ENCODE results near the gene PEX11A.

PEX11A gene

DNA sequence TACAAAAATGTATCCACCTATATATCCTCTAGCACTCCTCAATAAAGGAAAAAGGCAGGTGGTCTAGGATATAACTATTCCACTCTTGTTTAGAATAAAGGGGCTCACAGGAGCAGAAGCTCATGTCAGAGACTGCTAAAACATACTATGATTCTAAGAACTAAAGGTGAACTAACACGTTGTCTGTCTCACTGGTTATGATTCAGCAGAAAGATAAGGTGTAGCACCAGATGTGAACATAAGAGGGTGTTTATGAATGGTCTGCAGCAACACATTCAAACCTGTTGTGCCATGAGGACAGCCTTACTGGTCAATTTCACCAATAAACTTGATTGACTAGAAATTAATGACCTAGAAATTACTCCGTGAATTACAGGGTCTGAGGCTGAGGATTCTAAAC lies 4.6 kb downstream of the PEX11A start:
- TF ChIP-seq ZNF70 (CRISPR knock-in tag; IDR thresholded peaks at IDR 0.05) (no peak), ZFP30 (CRISPR knock-in tag; IDR thresholded peaks at IDR 0.05) (no peak), TOX (CRISPR knock-in tag; IDR thresholded peaks at IDR 0.05; ENCODE audit: borderline replicate concordance) (no peak), GLIS3 (CRISPR knock-in tag; IDR thresholded peaks at IDR 0.05) (no peak), ARNTL (CRISPR knock-in tag; IDR thresholded peaks at IDR 0.05; ENCODE audit: borderline replicate concordance, low read depth) (no peak)
- TF ChIP-seq, protein P1, sequence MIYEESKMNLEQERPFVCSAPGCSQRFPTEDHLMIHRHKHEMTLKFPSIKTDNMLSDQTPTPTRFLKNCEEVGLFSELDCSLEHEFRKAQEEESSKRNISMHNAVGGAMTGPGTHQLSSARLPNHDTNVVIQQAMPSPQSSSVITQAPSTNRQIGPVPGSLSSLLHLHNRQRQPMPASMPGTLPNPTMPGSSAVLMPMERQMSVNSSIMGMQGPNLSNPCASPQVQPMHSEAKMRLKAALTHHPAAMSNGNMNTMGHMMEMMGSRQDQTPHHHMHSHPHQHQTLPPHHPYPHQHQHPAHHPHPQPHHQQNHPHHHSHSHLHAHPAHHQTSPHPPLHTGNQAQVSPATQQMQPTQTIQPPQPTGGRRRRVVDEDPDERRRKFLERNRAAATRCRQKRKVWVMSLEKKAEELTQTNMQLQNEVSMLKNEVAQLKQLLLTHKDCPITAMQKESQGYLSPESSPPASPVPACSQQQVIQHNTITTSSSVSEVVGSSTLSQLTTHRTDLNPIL (CRISPR knock-in tag; IDR thresholded peaks at IDR 0.05; ENCODE audit: low read depth), result no peak
- no peak for ATAC-seq

DNA sequence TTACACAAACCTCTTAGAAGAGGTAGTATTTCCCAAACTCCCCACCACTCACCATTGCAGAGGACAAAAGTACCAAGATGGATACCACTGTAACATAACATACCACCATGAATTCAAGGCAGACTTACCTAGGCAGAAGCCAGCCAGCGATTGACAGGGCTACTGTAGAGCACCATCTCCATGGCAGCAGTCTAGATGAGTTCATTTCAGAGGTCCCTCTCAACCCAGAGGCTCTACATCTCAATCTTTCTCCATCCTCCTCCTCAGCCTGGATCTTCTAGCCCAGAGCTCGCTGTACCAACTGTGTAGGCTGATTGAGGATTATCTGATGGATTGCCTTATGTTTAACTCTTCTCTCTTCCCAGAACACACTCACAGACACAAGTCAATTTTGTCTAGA lies 9.4 kb downstream of the PEX11A start:
- no peak for ATAC-seq
- TF ChIP-seq RARB (CRISPR knock-in tag; IDR thresholded peaks at IDR 0.05), result no peak
- no peak for TF ChIP-seq ZFP30 (CRISPR knock-in tag; IDR thresholded peaks at IDR 0.05)
- TF ChIP-seq, protein P2, sequence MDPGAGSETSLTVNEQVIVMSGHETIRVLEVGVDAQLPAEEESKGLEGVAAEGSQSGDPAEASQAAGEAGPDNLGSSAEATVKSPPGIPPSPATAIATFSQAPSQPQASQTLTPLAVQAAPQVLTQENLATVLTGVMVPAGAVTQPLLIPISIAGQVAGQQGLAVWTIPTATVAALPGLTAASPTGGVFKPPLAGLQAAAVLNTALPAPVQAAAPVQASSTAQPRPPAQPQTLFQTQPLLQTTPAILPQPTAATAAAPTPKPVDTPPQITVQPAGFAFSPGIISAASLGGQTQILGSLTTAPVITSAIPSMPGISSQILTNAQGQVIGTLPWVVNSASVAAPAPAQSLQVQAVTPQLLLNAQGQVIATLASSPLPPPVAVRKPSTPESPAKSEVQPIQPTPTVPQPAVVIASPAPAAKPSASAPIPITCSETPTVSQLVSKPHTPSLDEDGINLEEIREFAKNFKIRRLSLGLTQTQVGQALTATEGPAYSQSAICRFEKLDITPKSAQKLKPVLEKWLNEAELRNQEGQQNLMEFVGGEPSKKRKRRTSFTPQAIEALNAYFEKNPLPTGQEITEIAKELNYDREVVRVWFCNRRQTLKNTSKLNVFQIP (CRISPR knock-in tag; IDR thresholded peaks at IDR 0.05; ENCODE audit: borderline replicate concordance, low read depth), result no peak
- TF ChIP-seq PPARA (CRISPR knock-in tag; IDR thresholded peaks at IDR 0.05; ENCODE audit: borderline replicate concordance), result no peak
- TF ChIP-seq SNAI2 (CRISPR knock-in tag; IDR thresholded peaks at IDR 0.05), result no peak
- no peak for TF ChIP-seq ZNF8 (CRISPR knock-in tag; IDR thresholded peaks at IDR 0.05)
- TF ChIP-seq, protein P1 (CRISPR knock-in tag; IDR thresholded peaks at IDR 0.05; ENCODE audit: low read depth), result no peak
- no peak for TF ChIP-seq OSR1 (CRISPR knock-in tag; IDR thresholded peaks at IDR 0.05)
- TF ChIP-seq CSDC2 (CRISPR knock-in tag; IDR thresholded peaks at IDR 0.05), result no peak
- TF ChIP-seq ZNF565 (CRISPR knock-in tag; conservative IDR thresholded peaks at IDR 0.05; ENCODE audit: low read depth), result no peak
- no peak for TF ChIP-seq ZC3H10 (CRISPR knock-in tag; IDR thresholded peaks at IDR 0.05)
- no peak for TF ChIP-seq ZNF70 (CRISPR knock-in tag; IDR thresholded peaks at IDR 0.05)
- TF ChIP-seq ARNTL (CRISPR knock-in tag; IDR thresholded peaks at IDR 0.05; ENCODE audit: borderline replicate concordance, low read depth), result no peak
- no peak for TF ChIP-seq TCF4 (CRISPR knock-in tag; IDR thresholded peaks at IDR 0.05; ENCODE audit: borderline replicate concordance)
- no peak for TF ChIP-seq ISL1 (CRISPR knock-in tag; IDR thresholded peaks at IDR 0.05)
- TF ChIP-seq, protein P3, sequence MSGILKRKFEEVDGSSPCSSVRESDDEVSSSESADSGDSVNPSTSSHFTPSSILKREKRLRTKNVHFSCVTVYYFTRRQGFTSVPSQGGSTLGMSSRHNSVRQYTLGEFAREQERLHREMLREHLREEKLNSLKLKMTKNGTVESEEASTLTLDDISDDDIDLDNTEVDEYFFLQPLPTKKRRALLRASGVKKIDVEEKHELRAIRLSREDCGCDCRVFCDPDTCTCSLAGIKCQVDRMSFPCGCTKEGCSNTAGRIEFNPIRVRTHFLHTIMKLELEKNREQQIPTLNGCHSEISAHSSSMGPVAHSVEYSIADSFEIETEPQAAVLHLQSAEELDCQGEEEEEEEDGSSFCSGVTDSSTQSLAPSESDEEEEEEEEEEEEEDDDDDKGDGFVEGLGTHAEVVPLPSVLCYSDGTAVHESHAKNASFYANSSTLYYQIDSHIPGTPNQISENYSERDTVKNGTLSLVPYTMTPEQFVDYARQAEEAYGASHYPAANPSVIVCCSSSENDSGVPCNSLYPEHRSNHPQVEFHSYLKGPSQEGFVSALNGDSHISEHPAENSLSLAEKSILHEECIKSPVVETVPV (CRISPR knock-in tag; IDR thresholded peaks at IDR 0.05), result no peak

DNA sequence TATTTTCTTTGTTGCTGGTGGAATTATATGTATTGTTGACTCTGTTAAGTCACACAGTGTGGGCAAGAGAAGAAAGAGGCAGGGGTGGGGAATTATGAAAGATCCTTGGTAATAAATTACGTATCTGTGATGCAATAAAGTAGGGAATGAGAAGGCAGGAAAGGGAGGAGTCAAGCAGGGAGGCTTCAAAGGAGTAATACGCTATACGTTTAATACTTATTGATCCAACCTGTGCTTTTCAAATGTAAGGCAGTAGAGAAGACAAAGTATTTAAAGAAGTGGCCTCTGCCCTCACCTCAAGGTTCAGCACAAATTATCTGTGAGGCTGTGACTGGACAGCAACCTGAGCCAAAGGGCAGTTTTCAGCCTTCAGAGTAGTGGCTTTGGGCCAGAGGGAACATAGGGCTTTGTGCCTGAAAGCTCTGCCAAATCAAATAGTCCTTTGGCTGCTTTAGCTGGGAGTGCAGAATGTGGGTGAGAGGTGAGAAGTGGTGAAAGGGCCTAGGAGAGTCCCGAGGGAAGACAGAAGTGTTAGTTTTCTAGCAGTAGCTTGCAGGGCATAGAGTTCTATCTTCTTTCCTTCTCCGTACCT lies 10.2 kb downstream of the PEX11A start:
- no peak; the same call in 2 of the 3 replicates for ATAC-seq
- TF ChIP-seq ZC3H10 (CRISPR knock-in tag; IDR thresholded peaks at IDR 0.05), result no peak
- no peak for TF ChIP-seq ZFP3 (CRISPR knock-in tag; IDR thresholded peaks at IDR 0.05)
- no peak for TF ChIP-seq OSR1 (CRISPR knock-in tag; IDR thresholded peaks at IDR 0.05)
- TF ChIP-seq, protein P2 (CRISPR knock-in tag; IDR thresholded peaks at IDR 0.05; ENCODE audit: borderline replicate concordance, low read depth), result no peak
- no peak for TF ChIP-seq BACH2 (CRISPR knock-in tag; IDR thresholded peaks at IDR 0.05; ENCODE audit: borderline replicate concordance)
- TF ChIP-seq PPARA (CRISPR knock-in tag; IDR thresholded peaks at IDR 0.05; ENCODE audit: borderline replicate concordance), result no peak
- TF ChIP-seq, protein P1 (CRISPR knock-in tag; IDR thresholded peaks at IDR 0.05; ENCODE audit: low read depth), result no peak
- no peak for TF ChIP-seq RARB (CRISPR knock-in tag; IDR thresholded peaks at IDR 0.05)
- no peak for TF ChIP-seq ISL1 (CRISPR knock-in tag; IDR thresholded peaks at IDR 0.05)
- TF ChIP-seq ZNF70 (CRISPR knock-in tag; IDR thresholded peaks at IDR 0.05), result no peak
- TF ChIP-seq TOX (CRISPR knock-in tag; IDR thresholded peaks at IDR 0.05; ENCODE audit: borderline replicate concordance), result no peak
- no peak for TF ChIP-seq ESRRG (CRISPR knock-in tag; IDR thresholded peaks at IDR 0.05)
- no peak for TF ChIP-seq CSDC2 (CRISPR knock-in tag; IDR thresholded peaks at IDR 0.05)
- no peak for TF ChIP-seq ARNTL (CRISPR knock-in tag; IDR thresholded peaks at IDR 0.05; ENCODE audit: borderline replicate concordance, low read depth)
- TF ChIP-seq, protein P4, sequence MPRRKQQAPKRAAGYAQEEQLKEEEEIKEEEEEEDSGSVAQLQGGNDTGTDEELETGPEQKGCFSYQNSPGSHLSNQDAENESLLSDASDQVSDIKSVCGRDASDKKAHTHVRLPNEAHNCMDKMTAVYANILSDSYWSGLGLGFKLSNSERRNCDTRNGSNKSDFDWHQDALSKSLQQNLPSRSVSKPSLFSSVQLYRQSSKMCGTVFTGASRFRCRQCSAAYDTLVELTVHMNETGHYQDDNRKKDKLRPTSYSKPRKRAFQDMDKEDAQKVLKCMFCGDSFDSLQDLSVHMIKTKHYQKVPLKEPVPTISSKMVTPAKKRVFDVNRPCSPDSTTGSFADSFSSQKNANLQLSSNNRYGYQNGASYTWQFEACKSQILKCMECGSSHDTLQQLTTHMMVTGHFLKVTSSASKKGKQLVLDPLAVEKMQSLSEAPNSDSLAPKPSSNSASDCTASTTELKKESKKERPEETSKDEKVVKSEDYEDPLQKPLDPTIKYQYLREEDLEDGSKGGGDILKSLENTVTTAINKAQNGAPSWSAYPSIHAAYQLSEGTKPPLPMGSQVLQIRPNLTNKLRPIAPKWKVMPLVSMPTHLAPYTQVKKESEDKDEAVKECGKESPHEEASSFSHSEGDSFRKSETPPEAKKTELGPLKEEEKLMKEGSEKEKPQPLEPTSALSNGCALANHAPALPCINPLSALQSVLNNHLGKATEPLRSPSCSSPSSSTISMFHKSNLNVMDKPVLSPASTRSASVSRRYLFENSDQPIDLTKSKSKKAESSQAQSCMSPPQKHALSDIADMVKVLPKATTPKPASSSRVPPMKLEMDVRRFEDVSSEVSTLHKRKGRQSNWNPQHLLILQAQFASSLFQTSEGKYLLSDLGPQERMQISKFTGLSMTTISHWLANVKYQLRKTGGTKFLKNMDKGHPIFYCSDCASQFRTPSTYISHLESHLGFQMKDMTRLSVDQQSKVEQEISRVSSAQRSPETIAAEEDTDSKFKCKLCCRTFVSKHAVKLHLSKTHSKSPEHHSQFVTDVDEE (CRISPR knock-in tag; IDR thresholded peaks at IDR 0.05), result no peak
- TF ChIP-seq, protein P3 (CRISPR knock-in tag; IDR thresholded peaks at IDR 0.05), result no peak

Data from SK-N-SH treated with all-trans-retinoic acid at 6 μM for 48 hours (cell line).